Urinary bladder (tissue), 4 donors: Measurements from ENCODE around the gene ANKRD63. TPM values are rescaled to one million over a fixed set of nuclear protein-coding genes. Genes with fewer than 3 reads are reported as not detected.
A peak's percentile ranks its signal among the peaks of the same experiment; 100 is the strongest.

Experiments
- DNase-seq: peaks from one replicate; pipeline ENCODE4 v3.0.0-alpha.2; 2015; ENCODE audit errors: extremely low spot score
- H3K27ac ChIP-seq: one replicate; pipeline ENCODE4 v1.5.1; 2013; ENCODE audit warnings: low read depth, mild to moderate bottlenecking, moderate library complexity
- H3K36me3 ChIP-seq: one replicate; pipeline ENCODE4 v1.6.1; 2013; ENCODE audit warnings: mild to moderate bottlenecking, moderate library complexity; ENCODE audit not compliant: insufficient read depth
- H3K4me1 ChIP-seq: one replicate; pipeline ENCODE4 v1.6.1; 2013; ENCODE audit warnings: mild to moderate bottlenecking, moderate library complexity; ENCODE audit not compliant: insufficient read depth
- H3K4me3 ChIP-seq: one replicate; pipeline ENCODE4 v1.5.1; 2013; ENCODE audit warnings: low read depth, low read length
- WGBS: extraction: QIAGEN DNeasy Blood & Tissue Kit; methylation state at CpG from one replicate; pipeline ENCODE4 v1.1.7; 2013; 5-methylcytosine and 5-hydroxymethylcytosine counted together
- polyA plus RNA-seq: library from polyadenylated mRNA; stranded (reverse); fragments of 200-250 nt; gene quantifications from one replicate; pipeline ENCODE4 v1.2.3, GENCODE V29; 2013
- total RNA-seq: library from RNA; depleted of rRNA; stranded (reverse); fragments of >200 nt; gene quantifications from one replicate; pipeline ENCODE4 v1.2.3, GENCODE V29; 2014
- donor health status: healthy with polysubstance abuse.
- donor health status: healthy.

ANKRD63 gene
- total and polyA plus RNA-seq, 2 donors = not detected

DNA sequence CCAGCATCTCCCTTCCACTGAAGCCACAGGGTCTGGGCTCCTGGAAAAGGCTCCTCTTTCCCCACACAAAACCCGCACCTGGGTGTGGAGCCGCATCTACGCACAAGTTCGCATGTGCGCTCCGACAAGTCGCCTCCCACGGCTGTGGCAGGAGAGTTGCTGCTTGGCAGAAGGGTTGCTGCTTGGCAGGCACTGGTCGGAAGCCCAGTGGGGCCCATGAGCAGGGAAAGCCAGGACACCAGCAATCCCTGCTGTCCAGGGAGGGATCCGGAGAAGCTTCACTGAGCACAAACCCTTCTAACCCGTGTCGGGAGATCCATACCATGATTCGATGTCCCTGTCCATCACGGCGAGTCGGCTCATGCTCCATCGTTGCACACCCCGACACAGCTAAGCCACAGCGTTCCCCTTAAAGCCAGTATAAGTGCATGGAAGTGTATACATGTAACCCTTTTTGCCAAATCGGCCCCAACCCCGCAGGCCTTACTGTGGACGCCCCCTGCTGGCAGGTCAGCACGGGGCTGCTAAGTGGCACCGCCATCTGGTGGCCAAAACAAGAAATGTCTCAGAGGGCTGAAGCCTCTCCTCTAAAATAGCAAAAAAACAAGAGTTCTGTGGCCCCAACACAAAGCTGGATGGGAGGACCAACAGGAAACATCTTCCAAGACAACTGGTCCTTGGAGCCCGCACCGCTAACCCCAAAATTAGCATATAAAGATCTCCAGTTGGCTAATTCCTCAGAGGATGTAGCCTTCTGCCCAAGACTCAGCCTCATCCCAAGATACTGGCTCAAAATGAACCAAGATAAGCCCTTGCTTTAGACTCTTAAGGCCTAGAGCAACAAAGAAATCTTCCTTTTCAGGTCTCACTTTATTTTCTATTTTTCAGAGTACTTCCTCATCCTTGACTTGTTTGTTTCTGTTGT lies 8.3 kb downstream of the ANKRD63 start:
- WGBS = 55% methylated on average over 26 of the region's 26 CpGs
- H3K27ac ChIP-seq = no peak overlapping the region
- no peak overlapping the region for H3K4me3 ChIP-seq
- H3K36me3 ChIP-seq = no peaks in the 10 kb centered on the region
- H3K4me1 ChIP-seq = no peaks in the 10 kb centered on the region
- peak; percentile 36 for DNase-seq

DNA sequence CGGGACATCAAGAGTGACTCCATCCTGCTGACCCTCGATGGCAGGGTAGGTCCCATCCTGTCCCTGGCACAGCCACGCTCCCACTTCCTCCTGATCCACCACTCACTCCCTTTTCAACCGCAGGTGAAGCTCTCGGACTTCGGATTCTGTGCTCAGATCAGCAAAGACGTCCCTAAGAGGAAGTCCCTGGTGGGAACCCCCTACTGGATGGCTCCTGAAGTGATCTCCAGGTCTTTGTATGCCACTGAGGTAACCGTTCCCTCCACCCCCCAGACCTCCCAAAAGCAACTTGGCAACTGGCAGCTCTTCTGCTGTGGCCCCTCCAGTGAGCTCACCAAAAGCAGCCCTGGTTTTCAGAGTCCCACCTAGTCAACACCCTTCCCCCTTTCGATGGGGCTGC lies 9.4 kb downstream of the ANKRD63 start:
- H3K36me3 ChIP-seq = no peaks in the 10 kb centered on the region

DNA sequence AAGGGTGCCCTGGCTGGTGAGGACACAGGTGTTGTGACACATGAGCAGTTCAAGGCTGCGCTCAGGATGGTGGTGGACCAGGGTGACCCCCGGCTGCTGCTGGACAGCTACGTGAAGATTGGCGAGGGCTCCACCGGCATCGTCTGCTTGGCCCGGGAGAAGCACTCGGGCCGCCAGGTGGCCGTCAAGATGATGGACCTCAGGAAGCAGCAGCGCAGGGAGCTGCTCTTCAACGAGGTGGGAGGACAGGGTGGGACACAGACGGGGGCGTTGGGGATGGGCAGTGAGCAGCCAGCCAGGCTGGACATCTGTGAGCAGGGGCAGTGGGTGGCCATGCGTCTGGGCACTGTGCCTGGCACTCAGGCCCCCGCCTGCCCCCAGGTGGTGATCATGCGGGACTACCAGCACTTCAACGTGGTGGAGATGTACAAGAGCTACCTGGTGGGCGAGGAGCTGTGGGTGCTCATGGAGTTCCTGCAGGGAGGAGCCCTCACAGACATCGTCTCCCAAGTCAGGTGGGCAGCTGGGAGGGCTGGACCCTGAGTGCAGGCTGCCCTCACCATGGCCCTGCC lies 10.3 kb downstream of the ANKRD63 start:
- 83% methylated on average over 20 of the region's 20 CpGs for WGBS
- Histone ChIP-seq H3K27ac (no peak overlapping the region), H3K4me3 (no peak overlapping the region), H3K36me3 (no peaks in the 10 kb centered on the region), H3K4me1 (no peaks in the 10 kb centered on the region)
- DNase-seq = no peak

More for the DNA sequence above, 9.4 kb downstream of the ANKRD63 start:
- Histone ChIP-seq H3K27ac (no peak overlapping the region), H3K4me3 (no peak overlapping the region), H3K4me1 (no peaks in the 10 kb centered on the region)
- 92% methylated on average over 9 of the region's 9 CpGs for WGBS
- DNase-seq = no peak

DNA sequence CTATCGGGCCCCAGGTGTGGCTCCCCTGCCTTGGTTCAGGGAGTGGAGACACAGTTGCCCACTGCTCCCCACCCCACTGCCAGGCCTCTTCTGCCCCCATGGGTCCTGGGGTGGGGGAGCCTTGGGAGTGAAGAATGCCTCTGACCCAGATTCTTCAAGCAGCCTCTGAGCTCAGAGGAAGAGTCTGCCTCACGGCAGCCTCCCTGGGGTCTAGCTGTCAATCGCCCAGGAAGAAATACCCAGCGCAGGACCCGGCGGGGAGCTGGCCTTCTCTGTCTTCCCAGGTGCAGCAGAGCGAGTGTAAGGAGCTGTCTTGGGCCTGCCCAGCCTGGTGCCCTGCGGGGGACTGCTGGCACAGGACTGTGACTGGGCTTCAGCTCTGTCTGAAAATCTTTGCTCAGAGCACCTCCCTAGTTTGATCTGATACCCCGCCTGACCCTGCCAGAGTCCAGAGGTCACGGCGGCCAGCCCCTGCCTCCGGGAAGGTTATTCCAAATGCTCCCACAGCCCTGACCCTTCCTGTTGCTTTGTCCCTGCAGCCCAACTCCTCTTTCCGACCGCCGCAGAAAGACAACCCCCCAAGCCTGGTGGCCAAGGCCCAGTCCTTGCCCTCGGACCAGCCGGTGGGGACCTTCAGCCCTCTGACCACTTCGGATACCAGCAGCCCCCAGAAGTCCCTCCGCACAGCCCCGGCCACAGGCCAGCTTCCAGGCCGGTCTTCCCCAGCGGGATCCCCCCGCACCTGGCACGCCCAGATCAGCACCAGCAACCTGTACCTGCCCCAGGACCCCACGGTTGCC lies 11.0 kb downstream of the ANKRD63 start:
- Histone ChIP-seq H3K27ac (no peak overlapping the region), H3K4me3 (no peak overlapping the region), H3K36me3 (no peaks in the 10 kb centered on the region), H3K4me1 (no peaks in the 10 kb centered on the region)
- 90% methylated on average over 25 of the region's 25 CpGs for WGBS
- no peak for DNase-seq

DNA sequence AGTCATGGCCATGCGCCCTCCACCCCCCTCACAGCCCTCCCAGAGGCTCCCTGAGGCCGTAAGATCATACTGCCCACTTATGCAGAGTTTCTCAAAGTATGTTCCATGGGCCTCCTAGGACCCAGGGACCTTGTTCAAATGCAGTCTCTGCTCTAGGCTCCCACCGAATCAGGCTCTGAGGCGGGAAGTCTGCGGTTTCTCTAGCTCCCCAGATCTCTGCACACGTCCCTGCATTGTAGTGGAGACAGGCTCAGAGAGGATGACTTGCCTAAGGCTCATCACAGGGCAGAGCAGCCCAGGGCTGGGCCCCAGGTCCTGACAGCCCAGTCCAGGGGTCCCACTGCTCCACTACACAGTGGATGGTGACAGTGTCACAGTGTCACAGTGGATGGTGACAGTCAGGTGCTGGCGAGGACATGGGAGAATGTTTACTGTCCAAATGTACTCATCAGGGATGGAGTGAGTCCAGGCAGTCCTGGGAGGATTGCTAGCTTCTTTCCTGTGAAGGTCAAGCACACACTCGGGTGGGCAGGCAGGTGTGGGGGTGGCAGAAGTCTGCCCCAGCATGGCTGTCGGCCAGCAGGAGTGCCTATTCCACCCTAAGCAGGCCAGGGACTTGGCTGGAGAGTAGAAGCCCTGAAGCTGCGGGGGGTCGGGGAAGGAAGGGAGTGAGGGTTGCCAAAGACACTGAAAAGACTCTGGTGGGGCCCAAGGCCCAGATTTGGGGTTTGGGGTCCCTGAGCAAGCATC lies 12.4 kb downstream of the ANKRD63 start:
- Histone ChIP-seq H3K36me3 (no peaks in the 10 kb centered on the region), H3K4me1 (no peaks in the 10 kb centered on the region), H3K4me3 (no peak overlapping the region), H3K27ac (no peak overlapping the region)
- 79% methylated on average over 11 of the region's 11 CpGs for WGBS
- no peak for DNase-seq

DNA sequence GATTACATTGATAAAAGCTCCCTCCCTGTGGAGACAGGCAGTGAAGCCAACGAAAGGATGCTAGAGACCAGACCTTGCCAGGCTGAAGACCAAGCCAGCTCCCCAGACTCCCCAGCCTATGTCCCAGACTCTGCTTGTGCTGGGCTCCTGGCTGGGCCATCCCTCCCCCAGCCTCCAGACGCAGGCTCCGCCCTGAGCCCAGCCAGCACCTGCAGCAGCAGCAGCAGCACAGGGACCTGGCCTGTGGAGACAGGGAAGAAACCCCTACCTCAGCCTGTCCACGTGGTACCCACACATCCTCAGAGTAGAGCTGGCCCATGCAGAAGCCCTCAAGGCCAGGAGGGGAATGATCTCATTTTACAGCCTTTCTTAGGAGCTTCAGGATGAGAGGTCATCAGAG lies 13.3 kb downstream of the ANKRD63 start:
- H3K4me1 ChIP-seq = no peaks in the 10 kb centered on the region
- no peaks in the 10 kb centered on the region for H3K36me3 ChIP-seq
- 82% methylated on average over 4 of the region's 4 CpGs for WGBS
- DNase-seq = no peak
- no peak overlapping the region for H3K27ac ChIP-seq
- H3K4me3 ChIP-seq = no peak overlapping the region

DNA sequence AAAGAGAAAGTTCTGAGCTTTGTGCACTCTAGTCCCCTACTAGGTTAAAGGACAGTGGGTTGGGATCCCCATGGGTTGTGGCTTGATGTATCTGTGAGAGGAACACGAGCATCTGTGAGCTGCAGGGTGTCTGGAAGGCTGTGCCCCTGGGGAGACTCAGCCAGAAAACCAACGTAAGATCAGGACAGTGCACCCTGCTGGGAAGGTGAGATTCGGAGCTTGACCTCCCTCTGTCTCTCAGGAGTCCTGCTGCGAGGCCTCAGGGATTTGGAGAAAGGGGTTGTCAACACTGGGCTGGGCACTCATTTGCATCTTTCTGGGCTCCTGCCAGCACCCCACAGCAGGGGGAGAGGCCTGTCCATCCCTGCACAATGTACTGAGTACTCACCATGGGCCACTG lies 15.2 kb downstream of the ANKRD63 start:
- WGBS = 86% methylated on average over 4 of the region's 4 CpGs
- Histone ChIP-seq H3K27ac (no peak overlapping the region), H3K36me3 (no peaks in the 10 kb centered on the region), H3K4me3 (no peak overlapping the region), H3K4me1 (no peaks in the 10 kb centered on the region)
- no peak for DNase-seq

DNA sequence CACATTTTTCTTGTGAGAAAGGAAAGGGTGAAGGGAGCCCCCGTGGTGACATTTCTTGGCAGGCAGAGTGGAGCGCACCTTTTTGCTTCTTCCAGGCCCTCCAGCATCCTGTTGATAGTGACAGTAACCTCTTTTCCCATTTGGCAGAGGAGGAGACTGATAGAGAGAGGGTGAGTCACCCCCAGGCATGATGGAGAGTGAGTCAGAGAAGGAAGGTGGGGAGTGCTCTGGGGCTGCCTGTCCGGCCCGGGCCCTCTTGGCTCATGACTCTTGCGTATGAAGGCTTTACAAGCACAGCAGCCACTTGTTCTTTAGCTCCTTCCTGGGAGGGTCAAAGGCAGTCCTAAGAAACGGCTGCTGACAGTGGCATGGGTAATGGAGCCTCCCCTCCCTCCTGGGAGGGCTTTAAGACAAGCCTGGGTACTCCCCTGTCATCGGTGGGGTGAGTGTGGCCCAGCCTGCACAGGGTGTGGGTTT lies 16.0 kb downstream of the ANKRD63 start:
- H3K4me3 ChIP-seq = no peak overlapping the region
- DNase-seq = no peak
- no peaks in the 10 kb centered on the region for H3K4me1 ChIP-seq
- H3K36me3 ChIP-seq = no peaks in the 10 kb centered on the region
- H3K27ac ChIP-seq = peak overlapping the region; percentile 80
- 18% methylated on average over 7 of the region's 7 CpGs for whole genome bisulfite sequencing

DNA sequence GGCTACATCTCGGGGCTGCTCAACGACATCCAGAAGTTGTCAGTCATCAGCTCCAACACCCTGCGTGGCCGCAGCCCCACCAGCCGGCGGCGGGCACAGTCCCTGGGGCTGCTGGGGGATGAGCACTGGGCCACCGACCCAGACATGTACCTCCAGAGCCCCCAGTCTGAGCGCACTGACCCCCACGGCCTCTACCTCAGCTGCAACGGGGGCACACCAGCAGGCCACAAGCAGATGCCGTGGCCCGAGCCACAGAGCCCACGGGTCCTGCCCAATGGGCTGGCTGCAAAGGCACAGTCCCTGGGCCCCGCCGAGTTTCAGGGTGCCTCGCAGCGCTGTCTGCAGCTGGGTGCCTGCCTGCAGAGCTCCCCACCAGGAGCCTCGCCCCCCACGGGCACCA lies 17.0 kb downstream of the ANKRD63 start:
- 94% methylated on average over 20 of the region's 20 CpGs for WGBS
- no peak overlapping the region for H3K4me3 ChIP-seq

DNA sequence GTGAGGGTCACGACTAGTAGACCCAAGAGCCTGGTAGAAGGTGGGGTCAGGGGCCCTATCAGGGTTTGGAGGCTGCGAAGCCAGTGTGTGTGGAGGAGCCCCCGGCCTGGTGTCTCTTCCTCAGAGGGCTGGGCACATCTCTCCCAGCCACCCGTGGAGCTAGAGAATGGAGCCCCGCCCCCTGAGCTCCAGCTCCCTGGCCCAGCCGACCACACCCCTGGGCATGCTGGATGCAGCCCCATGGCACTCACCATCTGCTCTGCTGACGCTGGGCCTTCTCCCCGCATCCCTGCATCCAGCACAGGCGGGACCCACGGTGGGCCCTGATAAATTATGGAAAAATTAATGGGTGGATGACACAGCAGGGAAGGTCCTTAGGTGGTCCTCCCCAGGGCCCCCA lies 17.5 kb downstream of the ANKRD63 start:
- no peak for DNase-seq
- no peak overlapping the region for H3K27ac ChIP-seq
- H3K4me3 ChIP-seq = no peak overlapping the region
- H3K36me3 ChIP-seq = no peaks in the 10 kb centered on the region
- no peaks in the 10 kb centered on the region for H3K4me1 ChIP-seq
- 81% methylated on average over 10 of the region's 10 CpGs for WGBS

More for the DNA sequence above, 17.0 kb downstream of the ANKRD63 start:
- DNase-seq = no peak
- no peaks in the 10 kb centered on the region for H3K4me1 ChIP-seq
- no peak overlapping the region for H3K27ac ChIP-seq
- H3K36me3 ChIP-seq = no peaks in the 10 kb centered on the region

DNA sequence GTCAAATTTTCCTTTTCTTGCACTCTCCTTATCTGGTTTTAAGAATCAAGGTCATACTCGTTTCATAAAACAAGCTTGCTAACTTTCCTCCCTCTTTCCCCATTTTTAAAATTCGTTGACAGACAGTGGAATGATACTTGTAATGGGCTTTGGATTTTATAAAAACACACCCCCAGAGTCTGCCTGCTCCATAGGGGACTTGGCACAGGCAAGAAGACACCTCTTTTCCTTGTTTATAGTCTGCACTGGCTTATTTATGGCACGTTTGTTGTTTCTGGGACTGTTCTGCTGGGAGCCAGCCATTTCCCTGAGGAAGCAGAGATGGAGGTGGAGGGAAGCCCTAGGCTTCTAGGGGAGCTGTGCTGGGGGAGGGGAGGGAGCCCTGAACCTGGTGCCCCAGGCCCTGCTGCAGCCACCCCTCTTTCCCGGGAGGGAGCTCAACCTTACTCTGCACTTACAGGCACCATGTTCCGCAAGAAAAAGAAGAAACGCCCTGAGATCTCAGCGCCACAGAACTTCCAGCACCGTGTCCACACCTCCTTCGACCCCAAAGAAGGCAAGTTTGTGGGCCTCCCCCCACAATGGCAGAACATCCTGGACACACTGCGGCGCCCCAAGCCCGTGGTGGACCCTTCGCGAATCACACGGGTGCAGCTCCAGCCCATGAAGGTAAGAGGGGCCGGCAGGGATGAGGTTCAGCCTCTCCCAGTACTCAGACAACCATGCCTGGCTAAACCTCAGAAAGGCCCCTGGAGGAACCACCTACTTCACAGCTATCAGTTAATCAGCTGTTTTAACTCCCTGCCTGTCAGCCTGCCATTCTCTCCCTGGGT lies 18.3 kb downstream of the ANKRD63 start:
- DNase-seq = no peak
- no peaks in the 10 kb centered on the region for H3K36me3 ChIP-seq
- H3K4me1 ChIP-seq = no peaks in the 10 kb centered on the region
- no peak overlapping the region for H3K4me3 ChIP-seq
- H3K27ac ChIP-seq = no peak overlapping the region
- WGBS = 78% methylated on average over 16 of the region's 16 CpGs

DNA sequence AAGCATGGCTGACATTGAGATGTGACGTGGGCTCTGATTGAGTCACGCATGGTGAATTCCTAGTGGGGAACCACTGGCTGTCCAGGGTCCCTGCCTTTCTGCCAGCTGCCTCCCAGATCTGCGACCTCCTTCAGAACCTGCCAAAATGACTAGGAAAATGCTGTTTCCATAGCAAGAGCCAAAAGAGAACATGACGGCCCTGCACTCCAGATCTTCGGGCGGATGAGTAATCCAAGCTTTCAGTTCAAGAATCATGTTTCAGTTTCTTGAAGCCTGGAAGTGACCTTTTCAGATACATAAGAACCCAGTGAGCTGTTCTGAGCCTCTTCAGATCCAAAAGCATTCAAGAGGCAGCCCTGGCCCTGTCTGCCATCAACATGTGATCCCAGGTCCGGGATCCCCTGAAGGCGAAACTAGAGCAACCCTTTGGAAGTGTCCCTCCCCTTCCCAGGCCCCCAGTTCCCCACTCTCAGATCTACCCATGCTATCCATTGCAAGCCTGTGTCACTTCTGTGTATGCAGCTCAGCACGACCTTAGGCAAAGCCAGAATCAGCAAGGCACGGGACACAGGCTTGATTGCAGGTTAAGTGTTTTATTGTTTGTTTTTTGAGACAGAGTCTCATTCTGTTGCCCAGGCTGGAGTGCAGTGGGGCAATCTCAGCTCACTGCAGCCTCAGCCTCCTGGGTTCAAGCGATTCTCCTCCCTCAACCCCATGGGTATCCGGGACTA lies 19.7 kb downstream of the ANKRD63 start:
- Histone ChIP-seq H3K4me3 (no peak overlapping the region), H3K27ac (no peak overlapping the region), H3K4me1 (no peaks in the 10 kb centered on the region), H3K36me3 (no peaks in the 10 kb centered on the region)
- DNase-seq = no peak
- 83% methylated on average over 12 of the region's 12 CpGs for WGBS
